Karpas-422 (cell line): ENCODE data around the gene MS4A7. TPM values are rescaled to one million over a fixed set of nuclear protein-coding genes. Genes with fewer than 3 reads are reported as not detected.

ENCODE experiments used
- DNase-seq: peaks from one replicate; pipeline ENCODE4 v3.0.0-alpha.2; 2015
- H2AFZ ChIP-seq: fragments of 200-600 bp; sonication (generic); 2 replicates; pipeline ENCODE4 v1.6.1; 2014; ENCODE audit warnings: antibody characterized with exemption, low read length, mixed read lengths
- H3K27ac ChIP-seq: fragments of 200-600 bp; sonication (generic); 2 replicates; pipeline ENCODE4 v1.5.1; 2014; ENCODE audit warnings: mild to moderate bottlenecking, low read length, moderate library complexity
- H3K27me3 ChIP-seq: fragments of 200-600 bp; sonication (generic); 2 replicates; pipeline ENCODE4 v1.6.1; 2014; ENCODE audit warnings: low read length, mixed read lengths
- H3K36me3 ChIP-seq: fragments of 200-600 bp; sonication (generic); 2 replicates; pipeline ENCODE4 v1.6.1; 2014; ENCODE audit warnings: low read length, mixed read lengths; ENCODE audit not compliant: insufficient read depth
- H3K4me1 ChIP-seq: fragments of 200-600 bp; sonication (generic); 2 replicates; pipeline ENCODE4 v1.6.1; 2014; ENCODE audit warnings: mild to moderate bottlenecking, low read length, mixed read lengths
- H3K4me2 ChIP-seq: fragments of 200-600 bp; sonication (generic); 2 replicates; pipeline ENCODE4 v1.6.1; 2014; ENCODE audit warnings: low read length, low read depth, mild to moderate bottlenecking; ENCODE audit not compliant: poor library complexity, severe bottlenecking
- H3K4me3 ChIP-seq: fragments of 200-600 bp; sonication (generic); 2 replicates; pipeline ENCODE4 v1.5.1; 2014; ENCODE audit warnings: mild to moderate bottlenecking, antibody characterized with exemption, low read length, mixed read lengths
- H3K79me2 ChIP-seq: fragments of 200-600 bp; sonication (generic); 2 replicates; pipeline ENCODE4 v1.6.1; 2014; ENCODE audit warnings: mild to moderate bottlenecking, low read length, mixed read lengths
- H3K9ac ChIP-seq: fragments of 200-600 bp; sonication (generic); 2 replicates; pipeline ENCODE4 v1.6.0; 2014; ENCODE audit warnings: low read length
- H3K9me2 ChIP-seq: fragments of 200-600 bp; sonication (generic), shearing (Covaris generic); replicated peaks from 2 replicates; pipeline ENCODE4 v1.6.0; 2014; ENCODE audit warnings: mild to moderate bottlenecking, low read length, moderate library complexity; ENCODE audit not compliant: insufficient read depth
- H3K9me3 ChIP-seq: fragments of 300-700, 200-600 bp; sonication (generic); 2 replicates; pipeline ENCODE4 v1.6.1; 2014; ENCODE audit warnings: low read length, mixed read lengths
- H4K20me1 ChIP-seq: fragments of 200-600 bp; sonication (generic); 2 replicates; pipeline ENCODE4 v1.6.1; 2014; ENCODE audit warnings: mild to moderate bottlenecking, antibody characterized with exemption, low read length, low read depth; ENCODE audit not compliant: insufficient read depth
- total RNA-seq: library from RNA; depleted of rRNA; stranded (reverse); fragments of >200 nt; shearing (Covaris generic); gene quantifications from 2 replicates; pipeline ENCODE4 v1.2.3, GENCODE V29; 2014; ENCODE audit warnings: low replicate concordance

The MS4A7 gene
- total RNA-seq, 1 experiment from 2014 or later = 12.1 TPM

DNA sequence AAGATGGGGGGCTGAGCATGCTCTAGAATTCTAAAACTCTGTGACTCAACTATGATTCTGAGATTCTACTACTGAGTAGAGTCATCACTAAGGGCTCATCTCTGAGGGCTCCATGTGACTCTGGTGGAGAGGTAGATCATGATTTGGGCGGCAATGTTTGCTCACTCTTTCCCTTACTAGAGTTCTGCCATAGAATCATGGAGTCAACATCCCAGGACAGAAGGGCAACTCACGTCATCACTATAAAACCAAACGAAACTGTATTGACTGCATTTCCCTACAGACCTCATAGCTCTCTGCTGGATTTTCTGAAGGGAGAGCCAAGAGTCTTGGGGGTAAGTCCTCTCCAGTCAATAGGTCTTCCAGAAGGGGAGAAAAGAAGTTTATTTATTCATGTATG lies 18.1 kb downstream of the MS4A7 start, which contains the start of gene MS4A14:
Gene MS4A14, plus strand, starts transcription at position 78 of the 400 bp plus-strand sequence. Its CDS starts 120 bp downstream, at position 198.
- Histone ChIP-seq H3K4me3 (peak within 1 kb of the TSS; percentile 34), H4K20me1 (no peaks in the 10 kb centered on the region), H3K79me2 (no peaks in the 10 kb centered on the region), H3K27ac (peak within 1 kb of the TSS; percentile 77), H3K9ac (peak within 1 kb of the TSS; percentile 40), H3K9me3 (no peaks in the 10 kb centered on the region), H3K36me3 (no peaks in the 10 kb centered on the region), H3K4me1 (peaks cover 26% of the 10 kb centered on the region), H3K27me3 (no peaks in the 10 kb centered on the region), H3K4me2 (peak within 1 kb of the TSS; percentile 60), H3K9me2 (no peaks in the 10 kb centered on the region), H2AFZ (peak within 1 kb of the TSS; percentile 33)
- no peak for DNase-seq

DNA sequence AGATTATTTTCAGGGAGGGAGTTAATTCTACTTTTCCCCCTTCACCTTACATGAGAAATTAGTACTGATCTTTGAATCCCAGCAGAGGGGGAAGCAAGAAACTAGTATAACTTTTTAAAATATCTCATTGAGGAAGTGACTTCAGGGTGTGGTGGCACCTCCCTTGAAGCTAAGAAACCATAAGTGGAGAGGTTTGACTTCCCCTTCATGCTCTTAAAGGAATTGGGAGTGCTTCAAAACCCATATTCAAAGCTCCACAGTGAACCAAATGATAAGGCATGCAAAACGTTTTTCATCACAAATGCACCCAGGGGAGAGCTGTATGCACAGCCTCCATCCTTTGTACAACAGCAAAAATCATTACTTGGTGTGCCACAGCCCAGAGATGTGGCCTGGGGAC lies 18.5 kb downstream of the MS4A7 start:
- peaks cover 26% of the 10 kb centered on the region for H3K4me1 ChIP-seq
- peak overlapping the region; percentile 34 for H3K4me3 ChIP-seq
- no peaks in the 10 kb centered on the region for H3K36me3 ChIP-seq
- peak; percentile 91 for DNase-seq
- H3K9me3 ChIP-seq = no peaks in the 10 kb centered on the region
- peak overlapping the region; percentile 40 for H3K9ac ChIP-seq
- peak overlapping the region; percentile 77 for H3K27ac ChIP-seq
- H3K9me2 ChIP-seq = no peaks in the 10 kb centered on the region
- peak overlapping the region; percentile 33 for H2AFZ ChIP-seq
- H3K4me2 ChIP-seq = peak overlapping the region; percentile 60
- H3K27me3 ChIP-seq = no peaks in the 10 kb centered on the region
- no peaks in the 10 kb centered on the region for H3K79me2 ChIP-seq
- no peaks in the 10 kb centered on the region for H4K20me1 ChIP-seq

DNA sequence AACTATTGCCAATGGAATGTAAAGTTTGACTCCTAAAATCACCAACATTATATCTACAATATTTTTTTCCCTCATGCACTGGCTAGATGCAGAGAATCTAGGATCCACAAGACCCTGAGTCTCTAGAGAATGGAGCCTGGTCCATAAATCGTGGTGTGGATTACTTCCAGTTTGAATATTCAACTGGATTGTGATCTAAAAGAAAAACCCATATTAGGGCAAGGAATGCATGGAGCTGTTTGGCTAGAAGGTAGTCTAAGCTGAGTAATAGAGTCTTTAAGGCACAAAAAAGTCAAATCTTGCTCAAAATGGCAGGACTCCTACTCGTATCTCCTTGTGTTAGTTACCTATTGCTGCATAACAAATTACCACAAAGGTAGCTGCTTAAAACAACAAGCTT lies 41.7 kb downstream of the MS4A7 start:
- H3K4me2 ChIP-seq = no peak overlapping the region
- no peak overlapping the region for H3K9ac ChIP-seq
- H3K9me3 ChIP-seq = no peaks in the 10 kb centered on the region

DNA sequence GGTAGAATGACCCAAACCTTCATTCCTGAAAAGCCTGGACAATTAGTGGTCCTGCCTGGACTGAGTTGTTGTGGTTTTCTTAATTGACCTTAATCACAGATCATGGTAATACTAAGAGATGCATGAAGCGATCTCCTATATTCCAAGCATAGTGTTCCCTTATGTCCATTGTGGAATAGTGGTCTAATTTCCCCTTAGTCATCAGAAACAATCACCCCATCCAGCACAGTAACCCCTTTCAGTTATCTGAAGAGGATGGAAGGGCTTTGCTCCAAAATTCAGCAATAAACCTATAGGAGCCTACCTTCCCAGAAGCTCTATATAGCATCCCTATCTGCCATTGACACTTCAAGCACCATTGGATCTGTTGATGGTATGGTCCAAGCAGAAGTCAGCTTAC lies 44.3 kb downstream of the MS4A7 start:
- Histone ChIP-seq H3K4me3 (no peak overlapping the region), H3K9me3 (no peaks in the 10 kb centered on the region), H3K9ac (no peak overlapping the region), H3K4me1 (peaks cover under 1% of the 10 kb centered on the region; the same call in 1 of the 2 replicates), H3K36me3 (no peaks in the 10 kb centered on the region), H3K9me2 (no peaks in the 10 kb centered on the region), H3K4me2 (no peak overlapping the region), H3K27me3 (no peaks in the 10 kb centered on the region), H3K79me2 (no peaks in the 10 kb centered on the region), H4K20me1 (no peaks in the 10 kb centered on the region), H2AFZ (no peak overlapping the region), H3K27ac (no peak overlapping the region)
- no peak for DNase-seq

More for the DNA sequence above, 41.7 kb downstream of the MS4A7 start:
- Histone ChIP-seq H3K27ac (no peak overlapping the region), H3K4me1 (peaks cover 12% of the 10 kb centered on the region), H3K4me3 (no peak overlapping the region), H3K79me2 (no peaks in the 10 kb centered on the region), H4K20me1 (no peaks in the 10 kb centered on the region), H3K36me3 (no peaks in the 10 kb centered on the region), H2AFZ (no peak overlapping the region), H3K27me3 (no peaks in the 10 kb centered on the region), H3K9me2 (no peaks in the 10 kb centered on the region; the same call in 1 of the 2 replicates)
- no peak for DNase-seq

DNA sequence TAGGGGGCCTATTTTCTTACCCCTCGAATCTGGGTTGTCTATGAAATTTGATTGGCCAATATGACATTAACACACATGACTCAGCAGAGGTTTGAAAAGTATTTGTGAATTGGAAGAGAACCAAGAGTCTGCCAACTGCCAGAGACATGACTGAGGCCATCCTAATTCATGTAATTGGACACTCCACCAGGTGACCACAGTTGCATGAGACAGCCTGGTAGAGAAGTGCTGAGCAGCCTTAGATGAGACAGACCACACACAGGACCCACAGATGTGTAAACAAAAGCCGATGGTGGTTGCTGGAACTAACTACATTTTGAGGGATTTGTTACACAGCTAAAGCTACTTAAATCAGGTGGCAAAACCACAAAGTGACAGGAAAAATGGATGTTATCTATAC lies 50.2 kb downstream of the MS4A7 start:
- Histone ChIP-seq H3K4me2 (no peak overlapping the region), H3K9me3 (no peaks in the 10 kb centered on the region), H3K36me3 (no peaks in the 10 kb centered on the region), H3K79me2 (no peaks in the 10 kb centered on the region), H3K4me1 (0 out of 2 replicates have a peak, but pooled peaks cover 3% of the 10 kb centered on the region), H2AFZ (no peak overlapping the region), H4K20me1 (no peaks in the 10 kb centered on the region), H3K9me2 (no peaks in the 10 kb centered on the region), H3K27ac (no peak overlapping the region), H3K9ac (no peak overlapping the region), H3K27me3 (no peaks in the 10 kb centered on the region), H3K4me3 (no peak overlapping the region)
- no peak for DNase-seq

DNA sequence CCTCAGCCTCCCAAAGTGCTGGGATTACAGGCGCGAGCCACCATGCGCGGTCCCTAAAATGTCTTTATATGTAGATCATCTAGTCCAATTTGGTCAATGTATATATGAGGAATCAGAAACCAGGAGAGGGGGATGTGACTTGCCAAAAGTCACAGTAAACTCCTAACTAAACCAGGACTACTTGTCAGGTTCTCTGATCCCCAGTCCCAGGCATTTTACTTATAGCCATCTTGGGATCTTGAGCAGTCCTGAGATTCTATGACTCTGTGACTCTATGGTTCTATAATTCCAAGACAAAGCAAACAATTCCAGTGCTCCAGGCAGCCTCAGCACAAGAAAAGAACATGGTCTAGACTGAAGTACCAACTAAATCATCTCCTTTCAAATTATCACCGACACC lies 50.9 kb downstream of the MS4A7 start, which contains the start of gene MS4A5:
Gene MS4A5, plus strand, starts transcription at position 301 of the 400 bp plus-strand sequence. CDS start 103 bp downstream, outside the sequence.
- H3K9ac ChIP-seq = no peak within 1 kb of the TSS
- no peak within 1 kb of the TSS for H3K4me3 ChIP-seq
- no peaks in the 10 kb centered on the region for H4K20me1 ChIP-seq
- no peaks in the 10 kb centered on the region for H3K9me3 ChIP-seq
- no peak within 1 kb of the TSS for H2AFZ ChIP-seq
- no peak within 1 kb of the TSS for H3K27ac ChIP-seq
- H3K4me2 ChIP-seq = no peak within 1 kb of the TSS
- no peaks in the 10 kb centered on the region for H3K27me3 ChIP-seq
- 0 out of 2 replicates have a peak, but pooled peaks cover 3% of the 10 kb centered on the region for H3K4me1 ChIP-seq
- H3K79me2 ChIP-seq = no peaks in the 10 kb centered on the region
- H3K9me2 ChIP-seq = no peaks in the 10 kb centered on the region
- no peaks in the 10 kb centered on the region for H3K36me3 ChIP-seq
- no peak for DNase-seq

DNA sequence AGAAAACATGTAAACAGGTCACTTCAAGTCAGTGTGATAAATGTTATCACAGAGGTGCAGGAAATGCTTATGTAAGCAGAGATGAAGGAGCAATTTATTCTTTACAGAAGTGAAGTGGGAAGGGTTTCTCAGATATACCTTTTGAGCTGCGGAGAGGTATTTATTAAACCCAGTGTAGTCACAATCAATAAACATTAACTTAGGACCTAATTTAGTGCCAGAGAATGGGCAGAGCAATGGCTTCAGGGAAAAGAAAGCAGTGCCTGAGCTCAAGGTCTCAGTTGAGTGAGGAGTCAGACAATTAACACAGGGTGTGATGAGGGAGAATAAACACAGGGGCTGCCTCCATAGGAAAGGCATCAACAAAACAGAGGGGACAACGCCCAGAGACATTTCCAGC lies 52.9 kb downstream of the MS4A7 start:
- Histone ChIP-seq H4K20me1 (no peaks in the 10 kb centered on the region), H3K9ac (no peak overlapping the region), H3K9me2 (no peaks in the 10 kb centered on the region), H3K4me1 (0 out of 2 replicates have a peak, but pooled peaks cover 3% of the 10 kb centered on the region), H3K27ac (no peak overlapping the region), H3K79me2 (no peaks in the 10 kb centered on the region), H2AFZ (no peak overlapping the region), H3K36me3 (no peaks in the 10 kb centered on the region), H3K27me3 (no peaks in the 10 kb centered on the region), H3K4me2 (no peak overlapping the region), H3K4me3 (no peak overlapping the region), H3K9me3 (no peaks in the 10 kb centered on the region)
- no peak for DNase-seq

DNA sequence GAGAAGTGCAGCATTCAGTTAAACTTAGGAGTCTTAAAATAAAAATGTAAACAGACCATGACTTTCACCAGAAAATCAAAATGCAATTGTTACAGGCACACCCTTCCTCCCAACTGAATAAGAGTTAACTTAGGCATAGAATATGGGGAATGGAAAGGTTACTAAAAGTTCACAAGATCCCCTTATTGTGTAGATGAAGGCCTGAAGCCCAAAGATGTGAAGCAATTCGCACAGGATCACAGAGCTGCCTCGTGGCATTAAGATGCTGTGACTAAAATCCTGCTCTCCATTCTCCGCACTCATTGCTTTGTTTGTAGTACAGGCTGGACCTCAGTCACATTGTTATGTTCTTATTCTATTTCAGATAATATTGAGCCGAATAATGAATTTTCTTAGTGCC lies 55.1 kb downstream of the MS4A7 start:
- no peak for DNase-seq
- H3K9ac ChIP-seq = no peak overlapping the region
- no peaks in the 10 kb centered on the region for H3K79me2 ChIP-seq
- 0 out of 2 replicates have a peak, but pooled peaks cover 2% of the 10 kb centered on the region for H3K4me1 ChIP-seq
- H3K4me3 ChIP-seq = no peak overlapping the region
- no peaks in the 10 kb centered on the region for H4K20me1 ChIP-seq
- H3K4me2 ChIP-seq = no peak overlapping the region
- no peaks in the 10 kb centered on the region for H3K9me2 ChIP-seq
- no peaks in the 10 kb centered on the region for H3K9me3 ChIP-seq
- H2AFZ ChIP-seq = no peak overlapping the region
- no peaks in the 10 kb centered on the region for H3K27me3 ChIP-seq
- H3K36me3 ChIP-seq = no peaks in the 10 kb centered on the region
- H3K27ac ChIP-seq = no peak overlapping the region
